A673 (cell line): ENCODE results near the gene ZBTB47. TPM values are rescaled to one million over a fixed set of nuclear protein-coding genes. Genes with fewer than 3 reads are reported as not detected.

Experiments used
- BruUV-seq: library from RNA; stranded (reverse); fragments of 400-500 nt; replicated peaks from 2 replicates; lab custom pipeline; 2021; lab: Mats Ljungman, UMichigan
- CTCF ChIA-PET: fragments of 300-600 bp; sonication (Branson Sonifier 250); formaldehyde crosslinking; loops from one replicate; lab custom pipeline; 2022; ENCODE audit warnings: antibody characterized with exemption; lab: Charles Lee
- POLR2A ChIA-PET: fragments of 300-600 bp; sonication (Branson Sonifier 250); formaldehyde crosslinking; loops from one replicate; lab custom pipeline; 2022; ENCODE audit warnings: antibody characterized with exemption; ENCODE audit not compliant: low non-redundant PET; lab: Charles Lee
- DNase-seq: peaks from one replicate; pipeline ENCODE4 v3.0.0-alpha.2; 2015; ENCODE audit warnings: low spot score
- H3K27ac ChIP-seq: fragments of 200-600 bp; sonication (generic); 2 replicates; pipeline ENCODE4 v1.5.1; 2016; ENCODE audit warnings: mixed run types, low read depth, mild to moderate bottlenecking, mixed read lengths, antibody characterized with exemption, low read length; ENCODE audit not compliant: poor library complexity, severe bottlenecking
- H3K27me3 ChIP-seq: fragments of 200-600 bp; sonication (generic); replicated peaks from 2 replicates; pipeline ENCODE4 v1.6.1; 2017; ENCODE audit warnings: mixed run types, low read depth, mild to moderate bottlenecking, mixed read lengths, antibody characterized with exemption, low read length; ENCODE audit not compliant: insufficient read depth, poor library complexity
- H3K36me3 ChIP-seq: fragments of 200-600 bp; sonication (generic); 2 replicates; pipeline ENCODE4 v1.6.1; 2016; ENCODE audit warnings: mixed run types, mild to moderate bottlenecking, mixed read lengths, antibody characterized with exemption, low read length; ENCODE audit not compliant: insufficient read depth, poor library complexity, severe bottlenecking
- H3K4me1 ChIP-seq: fragments of 200-600 bp; sonication (generic); 2 replicates; pipeline ENCODE4 v1.6.1; 2017; ENCODE audit warnings: mixed run types, mild to moderate bottlenecking, mixed read lengths, antibody characterized with exemption, low read length; ENCODE audit not compliant: insufficient read depth, poor library complexity, severe bottlenecking
- H3K4me3 ChIP-seq: fragments of 200-600 bp; sonication (generic); 2 replicates; pipeline ENCODE4 v1.5.1; 2016; ENCODE audit warnings: low read depth, mixed run types, mild to moderate bottlenecking, mixed read lengths, low read length; ENCODE audit not compliant: poor library complexity, severe bottlenecking
- H3K9me3 ChIP-seq: fragments of 200-600 bp; sonication (generic); 2 replicates; pipeline ENCODE4 v1.6.1; 2016; ENCODE audit warnings: mixed run types, low read depth, mild to moderate bottlenecking, mixed read lengths, antibody characterized with exemption, low read length; ENCODE audit not compliant: poor library complexity, severe bottlenecking
- EZH2 ChIP-seq: fragments of 200-600 bp; sonication (generic); IDR thresholded peaks from 2 replicates; pipeline ENCODE4 v1.6.1; 2017; ENCODE audit warnings: borderline replicate concordance, low read depth, mild to moderate bottlenecking, mixed read lengths, antibody characterized with exemption, low read length; ENCODE audit not compliant: poor library complexity, severe bottlenecking
- intact Hi-C: fragments of 100-400 bp; cut with micrococcal nuclease; formaldehyde crosslinking; loops from one replicate; pipeline ENCODE4 v1.10.0; 2022; ENCODE audit not compliant: unreplicated experiment
- total RNA-seq: library from RNA; stranded (reverse); gene quantifications from 2 replicates; pipeline ENCODE4 v1.2.3, GENCODE V29; 2021
- TF ChIP-seq, protein P1 (sequence below): fragments of 300-800, 200-600 bp; sonication (generic); conservative IDR thresholded peaks from 2 replicates; pipeline ENCODE4 v1.5.1; 2017; ENCODE audit warnings: low read depth, mild to moderate bottlenecking, antibody characterized with exemption, low read length, moderate library complexity, mixed read lengths

Gene ZBTB47
- total RNA-seq, 1 experiment from 2014 or later, result 4.4 TPM

DNA sequence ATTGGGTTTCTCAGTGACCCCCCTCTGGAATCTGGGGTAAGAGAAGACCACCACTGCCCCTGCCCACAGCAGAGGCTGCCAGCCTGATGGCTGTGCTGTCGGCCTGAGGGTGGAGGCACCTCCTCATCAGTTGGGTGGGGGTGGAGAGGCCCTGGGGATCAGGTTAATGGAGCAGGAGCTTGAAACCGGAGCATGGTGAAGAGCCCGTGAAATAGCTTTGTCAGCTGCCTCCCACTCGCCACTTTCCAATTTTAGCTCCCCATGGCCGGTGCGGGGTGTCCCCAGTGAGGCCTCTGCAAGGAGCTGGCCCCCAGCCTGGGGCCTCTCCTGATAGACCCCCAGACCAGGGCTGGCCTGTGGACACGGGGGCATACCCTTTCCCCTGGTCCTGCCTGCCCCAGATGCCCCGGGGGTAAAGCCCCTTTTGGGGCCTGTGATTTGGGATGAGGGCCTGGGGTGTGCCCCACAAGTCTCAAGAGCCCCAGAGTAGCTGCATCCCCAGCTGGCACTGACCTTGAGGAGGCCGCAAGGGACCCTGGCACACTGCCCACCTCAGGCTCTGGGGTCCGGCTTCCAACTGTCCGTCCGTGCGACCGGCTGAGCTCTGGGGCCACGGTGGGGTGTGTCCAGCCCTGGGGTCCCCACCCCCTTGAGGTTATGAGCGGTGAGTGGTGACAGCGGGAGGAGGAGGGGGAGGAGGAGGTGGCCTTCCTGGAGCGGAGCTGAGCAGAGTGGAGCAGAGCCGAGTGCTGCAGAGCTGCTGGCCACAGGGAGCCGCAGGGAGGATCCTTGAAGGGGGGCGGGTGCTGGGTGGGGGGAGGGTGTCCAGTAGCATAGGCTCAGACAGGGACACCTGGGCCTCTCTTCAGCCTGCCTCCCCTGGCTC is 48.8 kb downstream of the ZBTB47 start, which contains the start of gene HHATL:
HHATL (minus strand) TSS at position 733 of the 886 bp plus-strand sequence. CDS start 1,972 bp downstream, outside the sequence.
- DNase-seq, result no peak
- POLR2A ChIA-PET, result interaction anchor here (0.6 kb wide), 1 partner anchor 11 kb away, joined by 3 read pairs; no protein-coding TSS in a partner anchor

DNA sequence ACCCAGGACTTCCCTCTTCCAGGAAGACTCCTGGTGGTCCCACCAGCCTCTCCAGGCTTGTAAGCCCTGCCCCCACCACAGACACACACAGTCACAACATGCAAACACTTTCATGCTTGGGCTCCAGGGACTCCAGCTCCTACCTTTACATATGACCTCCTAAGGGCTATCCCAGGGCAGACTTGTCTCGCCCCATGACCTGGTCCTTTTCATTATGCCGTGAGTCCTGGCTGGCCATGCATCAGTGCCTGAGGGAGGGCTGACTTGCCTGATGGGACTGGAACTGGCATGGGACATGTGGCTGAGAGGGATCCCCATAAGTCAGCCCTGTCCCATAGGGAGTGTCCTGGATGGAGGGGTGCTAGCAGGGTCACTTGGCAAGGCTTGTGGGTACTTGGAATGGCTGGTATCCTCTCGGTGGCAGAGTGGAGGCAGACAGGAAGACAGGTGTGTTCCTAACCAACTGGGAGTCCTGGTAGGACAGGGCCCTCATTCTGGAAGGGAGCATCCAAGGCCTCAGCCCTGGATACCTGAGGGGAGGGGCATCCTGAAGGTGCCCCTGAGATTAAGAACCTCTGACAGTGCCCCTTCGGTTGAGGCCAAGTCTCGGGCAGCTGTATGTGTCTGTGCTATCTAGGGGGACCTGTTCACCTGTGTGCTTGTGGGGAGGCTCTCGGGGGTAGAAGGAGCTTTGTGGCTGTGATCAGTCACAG is 49.6 kb downstream of the ZBTB47 start:
- no peak for DNase-seq
- CTCF ChIA-PET, result no interaction called here

More for the DNA sequence above, 48.8 kb downstream of the ZBTB47 start, which contains the start of gene HHATL:
- no TSS peak for BruUV-seq
- Histone ChIP-seq H3K4me1 (no peaks in the 10 kb centered on the region), H3K9me3 (no peaks in the 10 kb centered on the region), H3K4me3 (no peak within 1 kb of the TSS), H3K27ac (no peak within 1 kb of the TSS), H3K36me3 (no peaks in the 10 kb centered on the region), H3K27me3 (no peaks in the 10 kb centered on the region)
- CTCF ChIA-PET, result no interaction called here
- intact Hi-C loops, result no loop called here
- TF ChIP-seq, protein P1, sequence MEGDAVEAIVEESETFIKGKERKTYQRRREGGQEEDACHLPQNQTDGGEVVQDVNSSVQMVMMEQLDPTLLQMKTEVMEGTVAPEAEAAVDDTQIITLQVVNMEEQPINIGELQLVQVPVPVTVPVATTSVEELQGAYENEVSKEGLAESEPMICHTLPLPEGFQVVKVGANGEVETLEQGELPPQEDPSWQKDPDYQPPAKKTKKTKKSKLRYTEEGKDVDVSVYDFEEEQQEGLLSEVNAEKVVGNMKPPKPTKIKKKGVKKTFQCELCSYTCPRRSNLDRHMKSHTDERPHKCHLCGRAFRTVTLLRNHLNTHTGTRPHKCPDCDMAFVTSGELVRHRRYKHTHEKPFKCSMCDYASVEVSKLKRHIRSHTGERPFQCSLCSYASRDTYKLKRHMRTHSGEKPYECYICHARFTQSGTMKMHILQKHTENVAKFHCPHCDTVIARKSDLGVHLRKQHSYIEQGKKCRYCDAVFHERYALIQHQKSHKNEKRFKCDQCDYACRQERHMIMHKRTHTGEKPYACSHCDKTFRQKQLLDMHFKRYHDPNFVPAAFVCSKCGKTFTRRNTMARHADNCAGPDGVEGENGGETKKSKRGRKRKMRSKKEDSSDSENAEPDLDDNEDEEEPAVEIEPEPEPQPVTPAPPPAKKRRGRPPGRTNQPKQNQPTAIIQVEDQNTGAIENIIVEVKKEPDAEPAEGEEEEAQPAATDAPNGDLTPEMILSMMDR, result no peak
- no peak for TF ChIP-seq EZH2

DNA sequence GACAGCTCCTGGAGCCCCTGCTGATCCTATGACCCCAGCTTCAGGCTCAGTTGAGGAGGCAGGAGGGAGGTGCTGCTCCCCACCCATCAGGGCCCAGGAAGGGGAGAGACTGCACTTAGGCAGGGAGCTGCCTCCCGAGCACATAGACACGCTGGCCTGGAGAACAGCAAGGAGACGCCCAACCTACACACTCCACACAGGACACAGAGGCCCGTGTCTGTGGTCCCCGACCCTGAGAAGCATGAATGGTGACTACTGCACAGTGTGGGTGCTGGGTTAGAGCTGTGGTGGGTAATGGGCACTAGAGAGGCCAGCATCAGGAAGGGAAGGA is 50.2 kb downstream of the ZBTB47 start:
- ChIA-PET CTCF (no interaction called here), POLR2A (no interaction called here)
- H3K27ac ChIP-seq, result no peak overlapping the region
- H3K27me3 ChIP-seq, result no peaks in the 10 kb centered on the region
- H3K4me1 ChIP-seq, result no peaks in the 10 kb centered on the region
- no peaks in the 10 kb centered on the region for H3K36me3 ChIP-seq
- intact Hi-C loops, result no loop called here
- TF ChIP-seq, protein P1, result no peak
- no peak for TF ChIP-seq EZH2
- no TSS peak for BruUV-seq
- no peak for DNase-seq
- no peaks in the 10 kb centered on the region for H3K9me3 ChIP-seq
- H3K4me3 ChIP-seq, result no peak overlapping the region

More for the DNA sequence above, 49.6 kb downstream of the ZBTB47 start:
- no peaks in the 10 kb centered on the region for H3K4me1 ChIP-seq
- POLR2A ChIA-PET, result no interaction called here
- intact Hi-C loops, result no loop called here
- no peak overlapping the region for H3K27ac ChIP-seq
- H3K4me3 ChIP-seq, result no peak overlapping the region
- no peak for TF ChIP-seq EZH2
- TF ChIP-seq, protein P1, result no peak
- H3K9me3 ChIP-seq, result no peaks in the 10 kb centered on the region
- H3K36me3 ChIP-seq, result no peaks in the 10 kb centered on the region
- H3K27me3 ChIP-seq, result no peaks in the 10 kb centered on the region
- no TSS peak for BruUV-seq
